Stimulated activated memory B cell treated with anti-CD40 and anti-IgM and Interleukin-4, amounts not matched to agents 10 μg/mL and 1 μg/mL and 100 μg/mL, for 72 hours (primary cell): ENCODE measurements around the gene BANK1.

Experiments
- ATAC-seq: fragments of 150-1000 bp; cut with Tn5 transposase; 2 replicates; pipeline ENCODE4 v1.10.0; 2021
- H3K27ac Mint-ChIP-seq: one replicate; pipeline ENCODE4 v1.8.0; 2022; ENCODE audit warnings: mild to moderate bottlenecking, mixed read lengths
- H3K27me3 Mint-ChIP-seq: one replicate; pipeline ENCODE4 v1.8.0; 2022; ENCODE audit warnings: mixed read lengths
- H3K36me3 Mint-ChIP-seq: one replicate; pipeline ENCODE4 v1.8.0; 2022; ENCODE audit warnings: mixed read lengths
- H3K4me1 Mint-ChIP-seq: one replicate; pipeline ENCODE4 v1.8.0; 2022; ENCODE audit warnings: mixed read lengths
- H3K4me3 Mint-ChIP-seq: one replicate; pipeline ENCODE4 v1.8.0; 2022; ENCODE audit warnings: mild to moderate bottlenecking, moderate library complexity, mixed read lengths
- H3K9me3 Mint-ChIP-seq: one replicate; pipeline ENCODE4 v1.8.0; 2022; ENCODE audit warnings: mixed read lengths

Gene BANK1

GRCh38 chr4:101790521-101791181 is at the start of gene BANK1:
TSS of gene BANK1 (plus strand) at chr4:101790730. CDS start at chr4:101790881, 151 bp downstream.
- Mint-ChIP-seq H3K36me3 (peaks cover 6% of the 10 kb centered on the region), H3K27me3 (no peaks in the 10 kb centered on the region), H3K27ac (peak within 1 kb of the TSS; percentile 99), H3K4me1 (peaks cover 50% of the 10 kb centered on the region), H3K4me3 (peak within 1 kb of the TSS; percentile 92), H3K9me3 (peaks cover 3% of the 10 kb centered on the region)
- ATAC-seq, result peak; percentile 98

- peaks cover 16% of the 10 kb centered on the region for H3K36me3 Mint-ChIP-seq
- H3K27ac Mint-ChIP-seq, result no peak overlapping the region
- no peaks in the 10 kb centered on the region for H3K27me3 Mint-ChIP-seq
These were observed 36.8 kb upstream of the BANK1 start for GRCh38 chr4:101753721-101754120.

GRCh38 chr4:101756181-101756580 is 34.3 kb upstream of the BANK1 start:
- peaks cover 3% of the 10 kb centered on the region for H3K9me3 Mint-ChIP-seq
- no peak overlapping the region for H3K27ac Mint-ChIP-seq
- H3K4me1 Mint-ChIP-seq, result peaks cover 22% of the 10 kb centered on the region
- no peak for ATAC-seq
- H3K36me3 Mint-ChIP-seq, result peaks cover 16% of the 10 kb centered on the region
- no peak overlapping the region for H3K4me3 Mint-ChIP-seq
- H3K27me3 Mint-ChIP-seq, result no peaks in the 10 kb centered on the region

More at GRCh38 chr4:101753721-101754120, 36.8 kb upstream of the BANK1 start:
- H3K9me3 Mint-ChIP-seq, result peaks cover 3% of the 10 kb centered on the region
- H3K4me1 Mint-ChIP-seq, result peaks cover 22% of the 10 kb centered on the region
- no peak for ATAC-seq
- H3K4me3 Mint-ChIP-seq, result no peak overlapping the region

- no peak for ATAC-seq
- no peaks in the 10 kb centered on the region for H3K36me3 Mint-ChIP-seq
- H3K4me3 Mint-ChIP-seq, result no peak overlapping the region
- peaks cover 17% of the 10 kb centered on the region for H3K4me1 Mint-ChIP-seq
- H3K27me3 Mint-ChIP-seq, result no peaks in the 10 kb centered on the region
- peak overlapping the region; percentile 51 for H3K27ac Mint-ChIP-seq
- H3K9me3 Mint-ChIP-seq, result peaks cover 14% of the 10 kb centered on the region
These were observed 29.1 kb upstream of the BANK1 start for GRCh38 chr4:101761405-101761804.

GRCh38 chr4:101762025-101762424 is 28.5 kb upstream of the BANK1 start:
- Mint-ChIP-seq H3K4me1 (peaks cover 11% of the 10 kb centered on the region), H3K9me3 (peaks cover 17% of the 10 kb centered on the region), H3K36me3 (no peaks in the 10 kb centered on the region), H3K4me3 (no peak overlapping the region), H3K27me3 (no peaks in the 10 kb centered on the region), H3K27ac (peak overlapping the region; percentile 51)
- no peak for ATAC-seq

GRCh38 chr4:101762534-101762933 is 28.0 kb upstream of the BANK1 start:
- no peak overlapping the region for H3K4me3 Mint-ChIP-seq
- ATAC-seq, result no peak
- peaks cover 8% of the 10 kb centered on the region for H3K4me1 Mint-ChIP-seq
- H3K27me3 Mint-ChIP-seq, result no peaks in the 10 kb centered on the region
- no peaks in the 10 kb centered on the region for H3K36me3 Mint-ChIP-seq
- no peak overlapping the region for H3K27ac Mint-ChIP-seq
- peaks cover 19% of the 10 kb centered on the region for H3K9me3 Mint-ChIP-seq

- H3K9me3 Mint-ChIP-seq, result peaks cover 19% of the 10 kb centered on the region
- H3K36me3 Mint-ChIP-seq, result no peaks in the 10 kb centered on the region
- H3K27me3 Mint-ChIP-seq, result no peaks in the 10 kb centered on the region
- no peak for ATAC-seq
- peaks cover 8% of the 10 kb centered on the region for H3K4me1 Mint-ChIP-seq
- H3K4me3 Mint-ChIP-seq, result no peak overlapping the region
- H3K27ac Mint-ChIP-seq, result no peak overlapping the region
These were observed 27.0 kb upstream of the BANK1 start for GRCh38 chr4:101763576-101763975.

- H3K36me3 Mint-ChIP-seq, result peaks cover 23% of the 10 kb centered on the region
- no peak overlapping the region for H3K4me3 Mint-ChIP-seq
- H3K27ac Mint-ChIP-seq, result peak overlapping the region; percentile 25
- ATAC-seq, result no peak
- H3K4me1 Mint-ChIP-seq, result peaks cover 34% of the 10 kb centered on the region
- no peaks in the 10 kb centered on the region for H3K27me3 Mint-ChIP-seq
- peaks cover 10% of the 10 kb centered on the region for H3K9me3 Mint-ChIP-seq
These were observed 15.7 kb upstream of the BANK1 start for GRCh38 chr4:101774807-101775206.

GRCh38 chr4:101777431-101777830 is 13.1 kb upstream of the BANK1 start:
- no peaks in the 10 kb centered on the region for H3K27me3 Mint-ChIP-seq
- no peaks in the 10 kb centered on the region for H3K36me3 Mint-ChIP-seq
- H3K4me1 Mint-ChIP-seq, result peaks cover 34% of the 10 kb centered on the region
- H3K9me3 Mint-ChIP-seq, result peaks cover 3% of the 10 kb centered on the region
- ATAC-seq, result no peak
- H3K27ac Mint-ChIP-seq, result peak overlapping the region; percentile 40
- no peak overlapping the region for H3K4me3 Mint-ChIP-seq

- H3K36me3 Mint-ChIP-seq, result no peaks in the 10 kb centered on the region
- H3K4me1 Mint-ChIP-seq, result peaks cover 42% of the 10 kb centered on the region
- H3K4me3 Mint-ChIP-seq, result no peak overlapping the region
- ATAC-seq, result no peak
- H3K27ac Mint-ChIP-seq, result no peak overlapping the region
- H3K27me3 Mint-ChIP-seq, result no peaks in the 10 kb centered on the region
- no peaks in the 10 kb centered on the region for H3K9me3 Mint-ChIP-seq
These were observed 10.2 kb upstream of the BANK1 start for GRCh38 chr4:101780284-101780683.

GRCh38 chr4:101782546-101782945 is 8.0 kb upstream of the BANK1 start:
- Mint-ChIP-seq H3K9me3 (peaks cover 3% of the 10 kb centered on the region), H3K36me3 (peaks cover 6% of the 10 kb centered on the region), H3K4me3 (no peak overlapping the region), H3K27ac (no peak overlapping the region), H3K4me1 (peaks cover 37% of the 10 kb centered on the region), H3K27me3 (no peaks in the 10 kb centered on the region)
- no peak for ATAC-seq

- H3K27me3 Mint-ChIP-seq, result no peaks in the 10 kb centered on the region
- H3K36me3 Mint-ChIP-seq, result peaks cover 6% of the 10 kb centered on the region
- H3K4me1 Mint-ChIP-seq, result peaks cover 39% of the 10 kb centered on the region
- H3K4me3 Mint-ChIP-seq, result no peak overlapping the region
- peak overlapping the region; percentile 80 for H3K27ac Mint-ChIP-seq
- no peak for ATAC-seq
- H3K9me3 Mint-ChIP-seq, result peaks cover 3% of the 10 kb centered on the region
These were observed 5.6 kb upstream of the BANK1 start for GRCh38 chr4:101784957-101785356.

GRCh38 chr4:101785486-101785885 is 5.0 kb upstream of the BANK1 start:
- Mint-ChIP-seq H3K27ac (peak overlapping the region; percentile 80), H3K9me3 (peaks cover 3% of the 10 kb centered on the region), H3K36me3 (peaks cover 6% of the 10 kb centered on the region), H3K4me3 (no peak overlapping the region), H3K27me3 (no peaks in the 10 kb centered on the region), H3K4me1 (peaks cover 44% of the 10 kb centered on the region)
- no peak for ATAC-seq

GRCh38 chr4:101787701-101788316 is 2.7 kb upstream of the BANK1 start:
- Mint-ChIP-seq H3K27ac (peak overlapping the region; percentile 42), H3K36me3 (peaks cover 6% of the 10 kb centered on the region), H3K4me1 (peaks cover 40% of the 10 kb centered on the region), H3K4me3 (no peak overlapping the region), H3K9me3 (peaks cover 3% of the 10 kb centered on the region), H3K27me3 (no peaks in the 10 kb centered on the region)
- no peak for ATAC-seq

- Mint-ChIP-seq H3K27me3 (no peaks in the 10 kb centered on the region), H3K36me3 (peaks cover 6% of the 10 kb centered on the region), H3K27ac (peak overlapping the region; percentile 99), H3K4me3 (peak overlapping the region; percentile 92), H3K4me1 (peaks cover 52% of the 10 kb centered on the region), H3K9me3 (peaks cover 3% of the 10 kb centered on the region)
- peak; percentile 59 for ATAC-seq
These were observed 640 bp downstream of the BANK1 start for GRCh38 chr4:101791182-101791558.

- Mint-ChIP-seq H3K27ac (peak overlapping the region; percentile 99), H3K9me3 (peaks cover 2% of the 10 kb centered on the region), H3K4me3 (peak overlapping the region; percentile 92), H3K4me1 (peaks cover 61% of the 10 kb centered on the region), H3K27me3 (no peaks in the 10 kb centered on the region), H3K36me3 (peaks cover 5% of the 10 kb centered on the region)
- ATAC-seq, result peak; percentile 41
These were observed 1.6 kb downstream of the BANK1 start for GRCh38 chr4:101792056-101792590.
